Naive thymus-derived CD4-positive, alpha-beta T cell (primary cell): ENCODE results near the gene ZNF428. TPM values are rescaled to one million over a fixed set of nuclear protein-coding genes. Genes with fewer than 3 reads are reported as not detected.

ENCODE experiments used
- ATAC-seq: fragments of 150-1000 bp; cut with Tn5 transposase; 2 replicates; pipeline ENCODE4 v1.10.0; 2021; ENCODE audit warnings: mild to moderate bottlenecking, moderate library complexity
- CTCF ChIA-PET: fragments of 350-600 bp; sonication (Branson Sonifier 250); formaldehyde crosslinking; loops from one replicate; lab custom pipeline; 2021; ENCODE audit warnings: antibody characterized with exemption; lab: Charles Lee
- POLR2A ChIA-PET: fragments of 350-600 bp; sonication (Branson Sonifier 250); formaldehyde crosslinking; loops from one replicate; lab custom pipeline; 2021; ENCODE audit warnings: antibody characterized with exemption, inconsistent platforms; lab: Charles Lee
- DNase-seq, 9 donors: peaks; one replicate each; pipeline versions ENCODE4 v3.0.0 to v3.0.0-alpha.2; 2020 to 2022; ENCODE audit warnings: mixed read lengths in 1 of 9
- H3K27ac ChIP-seq: one replicate; pipeline ENCODE4 v1.7.0; 2013; ENCODE audit warnings: mild to moderate bottlenecking, low read depth, low read length, moderate library complexity
- H3K27me3 ChIP-seq, 2 donors: one replicate each; pipeline ENCODE4 v1.7.0; 2013; ENCODE audit warnings: low read length in 2 of 2, mild to moderate bottlenecking in 2 of 2, moderate library complexity in 2 of 2; ENCODE audit not compliant: control insufficient read depth in 2 of 2, insufficient read depth in 2 of 2
- H3K36me3 ChIP-seq, 3 experiments: 1 replicate in 2 of 3; 2 replicates in 1 of 3; pipeline ENCODE4 v1.7.0; 2013; ENCODE audit warnings: low read length in 3 of 3, mild to moderate bottlenecking in 3 of 3, moderate library complexity in 1 of 3; ENCODE audit not compliant: insufficient read depth in 3 of 3, control insufficient read depth in 2 of 3
- H3K4me1 ChIP-seq, 2 donors: one replicate each; pipeline ENCODE4 v1.7.0; 2013; ENCODE audit warnings: low read length in 2 of 2, mild to moderate bottlenecking in 2 of 2, moderate library complexity in 1 of 2; ENCODE audit not compliant: control insufficient read depth in 2 of 2, insufficient read depth in 2 of 2
- H3K4me3 ChIP-seq: 2 replicates; pipeline ENCODE4 v1.7.0; 2013; ENCODE audit warnings: mild to moderate bottlenecking, low read length
- H3K9me3 ChIP-seq, 3 experiments: 1 replicate in 2 of 3; 2 replicates in 1 of 3; pipeline ENCODE4 v1.7.0; 2013; ENCODE audit warnings: low read length in 3 of 3; ENCODE audit not compliant: control insufficient read depth in 2 of 3
- H3K27ac Mint-ChIP-seq, 9 donors: one replicate each; pipeline ENCODE4 v1.8.0; 2020 to 2022; ENCODE audit warnings: mixed read lengths in 9 of 9, mild to moderate bottlenecking in 8 of 9, moderate library complexity in 5 of 9, inconsistent platforms in 2 of 9
- H3K27me3 Mint-ChIP-seq, 5 donors: one replicate each; pipeline ENCODE4 v1.8.0; 2021 to 2022; ENCODE audit warnings: mixed read lengths in 5 of 5, mild to moderate bottlenecking in 1 of 5
- H3K36me3 Mint-ChIP-seq, 5 donors: one replicate each; pipeline ENCODE4 v1.8.0; 2020 to 2022; ENCODE audit warnings: mixed read lengths in 5 of 5, mild to moderate bottlenecking in 3 of 5, inconsistent platforms in 1 of 5
- H3K4me1 Mint-ChIP-seq, 7 donors: one replicate each; pipeline ENCODE4 v1.8.0; 2020 to 2022; ENCODE audit warnings: mixed read lengths in 7 of 7, mild to moderate bottlenecking in 3 of 7, inconsistent platforms in 1 of 7
- H3K4me3 Mint-ChIP-seq, 10 donors: one replicate each; pipeline ENCODE4 v1.8.0; 2020 to 2022; ENCODE audit warnings: mild to moderate bottlenecking in 10 of 10, mixed read lengths in 10 of 10, moderate library complexity in 6 of 10, inconsistent platforms in 2 of 10
- H3K9me3 Mint-ChIP-seq, 11 donors: one replicate each; pipeline ENCODE4 v1.8.0; 2020 to 2022; ENCODE audit warnings: mixed read lengths in 11 of 11, mild to moderate bottlenecking in 4 of 11, inconsistent platforms in 1 of 11, moderate library complexity in 1 of 11
- intact Hi-C, 2 donors: fragments of 100-400 bp; cut with micrococcal nuclease; formaldehyde crosslinking; loops; one replicate each; pipeline ENCODE4 v1.15.1; 2023
- polyA plus RNA-seq, 2 donors: library from polyadenylated mRNA; unstranded; fragments of 300-500 nt; fragmentation: Illumina TruSeq; gene quantifications; one replicate each; pipeline ENCODE4 v1.2.3, GENCODE V29; 2021
- total RNA-seq, 6 experiments: library from RNA in 5 of 6; stranded (reverse) in 5 of 6; gene quantifications; 1 replicate in 5 of 6; 2 replicates in 1 of 6; pipeline ENCODE4 v1.2.3 and lab custom pipeline; 2021 to 2026

The ZNF428 gene
- total and polyA plus RNA-seq, 7 experiments from 2014 or later, result 13.1 to 29.1 (median 25.5) TPM

DNA sequence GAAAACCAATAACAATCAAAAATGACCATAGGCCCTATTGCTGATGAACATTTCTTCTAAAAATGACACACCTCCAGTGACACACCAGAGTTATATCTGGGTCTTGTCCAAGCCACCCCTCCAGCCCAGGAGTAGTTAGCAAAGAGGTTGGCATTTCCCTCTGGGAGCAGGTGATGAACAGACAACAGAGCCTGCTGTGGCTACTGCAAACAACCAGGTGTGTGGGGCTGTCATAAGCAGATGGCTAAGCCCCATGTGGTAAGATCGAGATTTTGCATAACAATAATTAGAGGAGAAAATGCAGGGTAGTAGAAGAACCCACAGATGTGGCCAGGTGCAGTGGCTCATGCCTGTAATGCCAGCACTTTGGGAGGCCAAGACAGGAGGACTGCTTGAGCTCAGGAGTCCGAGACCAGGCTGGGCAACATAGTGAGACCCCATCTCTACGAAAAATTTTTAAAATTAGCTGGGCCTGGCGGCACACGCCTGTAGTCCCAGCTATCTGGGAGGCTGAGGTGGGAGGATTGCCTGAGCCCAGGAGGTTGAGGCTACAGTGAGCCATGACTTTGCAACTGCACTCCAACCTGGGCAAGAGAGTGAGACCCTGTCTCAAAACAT, 49.1 kb downstream of the ZNF428 start:
- no peaks in the 10 kb centered on the region for H3K27me3 ChIP-seq
- Mint-ChIP-seq H3K4me1 (peaks cover 19 to 54% (median 42%) of the 10 kb centered on the region in 7 donors), H3K27ac (peak overlapping the region in 8 of 9 donors; percentile 21 to 89 (median 64)), H3K36me3 (peaks cover 0 to 18% (median 1%) of the 10 kb centered on the region in 5 donors), H3K4me3 (no peak overlapping the region), H3K9me3 (peaks cover 0 to 1% (median 0%) of the 10 kb centered on the region in 11 donors), H3K27me3 (no peaks in the 10 kb centered on the region)
- H3K4me3 ChIP-seq, result no peak overlapping the region
- H3K9me3 ChIP-seq, result no peaks in the 10 kb centered on the region
- ATAC-seq (no peak), DNase-seq (no peak)
- POLR2A ChIA-PET, result interaction anchor here (1.3 kb wide), 1 partner anchor 38 kb away, joined by 3 read pairs; the partner anchor contains the start of gene ZNF575
- peak overlapping the region; percentile 13 for H3K27ac ChIP-seq
- intact Hi-C loops, result no loop called here
- no peaks in the 10 kb centered on the region for H3K36me3 ChIP-seq
- CTCF ChIA-PET, result interaction anchor here (1.3 kb wide), 1 partner anchor 14 kb away, joined by 5 read pairs; no protein-coding TSS in a partner anchor
- peaks cover 5 to 15% of the 10 kb centered on the region in 2 donors for H3K4me1 ChIP-seq

DNA sequence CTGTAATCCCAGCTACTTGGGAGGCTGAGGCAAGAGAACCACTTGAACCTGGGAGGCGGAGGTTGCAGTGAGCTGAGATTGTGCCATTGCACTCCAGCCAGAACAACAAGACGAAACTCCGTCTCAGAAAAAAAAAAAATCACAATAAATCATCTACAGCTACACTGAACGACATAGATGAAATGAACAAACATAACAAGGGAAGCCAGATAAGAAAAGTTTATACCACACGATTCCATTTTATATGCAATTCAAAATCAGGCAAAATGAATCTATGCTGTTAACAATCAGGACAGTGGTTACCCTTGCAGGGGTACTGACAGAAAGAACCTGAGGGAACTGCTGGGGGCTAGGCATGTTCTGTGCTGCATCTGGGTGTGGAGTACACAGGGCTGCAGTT, 49.8 kb downstream of the ZNF428 start:
- Mint-ChIP-seq H3K27ac (peak overlapping the region in 8 of 9 donors; percentile 16 to 89 (median 46)), H3K4me1 (peaks cover 17 to 54% (median 42%) of the 10 kb centered on the region in 7 donors), H3K4me3 (no peak overlapping the region), H3K36me3 (peaks cover 0 to 18% (median 3%) of the 10 kb centered on the region in 5 donors), H3K27me3 (no peaks in the 10 kb centered on the region), H3K9me3 (no peaks in the 10 kb centered on the region)
- ChIA-PET CTCF (interaction anchor here (1.3 kb wide), 1 partner anchor 14 kb away, joined by 5 read pairs; no protein-coding TSS in a partner anchor), POLR2A (interaction anchor here (1.0 kb wide), 1 partner anchor 15 kb away, joined by 3 read pairs; no protein-coding TSS in a partner anchor)
- DNase-seq (no peak), ATAC-seq (no peak)
- Histone ChIP-seq H3K27me3 (no peaks in the 10 kb centered on the region), H3K36me3 (no peaks in the 10 kb centered on the region), H3K4me1 (peaks cover 3 to 14% of the 10 kb centered on the region in 2 donors), H3K4me3 (no peak overlapping the region), H3K9me3 (no peaks in the 10 kb centered on the region), H3K27ac (no peak overlapping the region)
- intact Hi-C loops, result no loop called here

DNA sequence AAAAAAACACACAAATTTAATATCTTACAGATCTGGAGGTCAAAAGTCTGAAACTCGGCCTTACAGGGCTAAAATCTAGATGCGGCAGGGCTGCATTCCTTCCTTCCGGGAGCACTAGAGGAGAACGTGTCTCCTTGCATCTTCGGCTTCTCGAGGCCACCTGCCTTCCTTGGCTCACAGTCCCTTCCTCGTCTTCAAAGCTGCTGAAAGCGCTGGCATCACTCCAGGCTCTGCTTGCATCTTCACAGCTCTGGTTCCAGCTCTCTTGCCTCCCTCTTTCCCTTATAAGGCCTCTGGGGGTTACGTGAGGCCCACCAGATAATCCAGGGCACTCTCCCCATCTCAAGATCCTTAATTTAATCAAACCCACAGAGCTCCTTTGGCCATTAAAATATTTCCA, 54.6 kb downstream of the ZNF428 start:
- peak overlapping the region in 6 of 10 donors; percentile 38 to 85 (median 52) for H3K4me3 Mint-ChIP-seq
- no peak for DNase-seq
- POLR2A ChIA-PET, result interaction anchor here (0.9 to 1.7 kb wide), 5 partner anchors 10 to 55 kb away, joined by 3 to 6 read pairs (median 5); partner anchors contain the start of genes IRGQ, XRCC1, ZNF428 and ZNF575
- H3K27me3 ChIP-seq, result no peaks in the 10 kb centered on the region
- no peak overlapping the region for H3K27ac ChIP-seq
- peak overlapping the region; percentile 69 to 99 (median 95) for H3K27ac Mint-ChIP-seq
- no peaks in the 10 kb centered on the region for H3K9me3 Mint-ChIP-seq
- H3K36me3 Mint-ChIP-seq, result peaks cover 0 to 31% (median 5%) of the 10 kb centered on the region in 5 donors
- intact Hi-C loops, result no loop called here
- peaks cover 33 to 40% of the 10 kb centered on the region in 2 donors for H3K4me1 ChIP-seq
- H3K9me3 ChIP-seq, result no peaks in the 10 kb centered on the region
- no peak for ATAC-seq
- H3K27me3 Mint-ChIP-seq, result no peaks in the 10 kb centered on the region
- peaks cover 0 to 15% (median 0%) of the 10 kb centered on the region in 3 experiments for H3K36me3 ChIP-seq
- H3K4me3 ChIP-seq, result no peak overlapping the region
- peaks cover 33 to 64% (median 60%) of the 10 kb centered on the region in 7 donors for H3K4me1 Mint-ChIP-seq
- CTCF ChIA-PET, result interaction anchor here (0.8 to 1.8 kb wide), 3 partner anchors 10 to 40 kb away, joined by 3 to 8 read pairs (median 3); partner anchors contain the start of gene XRCC1

DNA sequence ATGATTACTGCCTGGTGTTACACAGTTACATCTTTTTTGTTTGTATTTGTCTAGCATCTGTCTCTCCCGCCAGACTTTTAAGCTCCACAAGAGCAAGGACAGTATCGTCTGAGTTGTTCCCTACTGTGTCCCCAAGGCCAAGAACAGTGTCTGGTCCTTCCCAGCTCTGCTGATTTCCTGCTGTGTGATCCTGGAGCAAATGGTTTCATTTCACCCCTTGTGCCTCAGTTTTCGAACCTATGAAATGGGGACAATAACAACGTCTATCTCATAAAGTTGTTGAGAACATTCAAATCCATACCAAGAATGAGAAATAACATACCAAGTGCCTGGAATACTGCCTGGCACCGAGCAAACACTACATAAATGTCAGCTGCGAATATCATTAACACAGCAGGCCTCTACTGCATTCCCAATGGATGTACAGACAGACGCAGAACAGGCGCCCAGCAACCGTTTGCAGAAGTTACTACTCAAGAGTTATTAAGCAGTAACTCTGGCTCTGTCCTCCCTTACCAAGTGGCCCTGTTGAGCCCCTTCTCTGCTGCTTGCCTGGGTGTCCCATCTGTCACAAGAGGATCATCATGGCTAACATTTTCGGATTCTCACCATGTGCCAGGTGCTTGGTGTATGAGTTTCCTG, 55.5 kb downstream of the ZNF428 start:
- peak overlapping the region; percentile 75 to 99 (median 96) for H3K27ac Mint-ChIP-seq
- CTCF ChIA-PET, result interaction anchor here (2.2 kb wide), 1 partner anchor 31 kb away, joined by 8 read pairs; no protein-coding TSS in a partner anchor
- intact Hi-C loops, result loop anchor here in 1 of 2 donors (2.0 kb wide), 1 partner anchor 31 kb away; the partner anchor contains the start of gene ZNF575

DNA sequence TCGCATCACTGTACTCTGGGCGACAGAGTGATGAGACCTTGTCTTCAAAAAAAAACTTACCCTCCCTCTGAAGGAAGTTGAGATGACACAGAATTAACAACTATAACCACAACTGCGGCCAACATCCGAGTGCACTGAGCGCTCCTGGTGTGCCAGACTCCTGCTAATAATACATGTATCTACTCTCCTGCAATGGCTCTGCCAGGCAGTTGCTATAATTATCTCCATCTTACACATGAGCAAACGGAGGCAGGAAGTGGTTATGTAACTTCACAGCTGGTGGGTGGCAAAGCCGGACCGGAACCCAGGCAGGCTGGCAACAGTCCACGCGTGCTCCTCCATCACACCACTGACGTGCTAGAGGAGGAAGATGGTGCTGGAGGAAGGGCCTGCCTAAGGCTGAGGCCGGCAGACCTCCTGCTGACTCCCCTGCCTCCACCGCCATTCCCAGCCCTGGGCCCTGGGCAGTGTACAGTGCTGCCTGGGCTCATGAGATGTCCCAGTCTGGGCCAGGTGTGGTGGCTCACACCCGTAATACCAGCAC, 56.7 kb downstream of the ZNF428 start:
- ATAC-seq, result peak; percentile 91
- peak overlapping the region; percentile 63 to 97 (median 87) for H3K4me3 Mint-ChIP-seq
- ChIA-PET CTCF (interaction anchor here (1.1 to 2.2 kb wide), 2 partner anchors 22 to 32 kb away, joined by 4 to 8 read pairs; no protein-coding TSS in a partner anchor), POLR2A (interaction anchor here (1.1 to 5.8 kb wide), 4 partner anchors 12 to 33 kb away, joined by 3 to 46 read pairs (median 14); partner anchors contain the start of genes IRGQ, PINLYP, XRCC1 and ZNF575)
- H3K9me3 ChIP-seq, result no peaks in the 10 kb centered on the region
- peak overlapping the region; percentile 32 for H3K4me3 ChIP-seq
- peaks cover 0 to 19% (median 0%) of the 10 kb centered on the region in 3 experiments for H3K36me3 ChIP-seq
- intact Hi-C loops, result loop anchor here (1.0 to 2.0 kb wide), 4 partner anchors 13 to 34 kb away; partner anchors contain the start of genes PINLYP (in 2 of the 2), XRCC1 (in 2 of the 2), ZNF575 (in 2 of the 2) and IRGQ (in 1 of the 2)
- DNase-seq, result peak; percentile 43 to 83 (median 75)
- no peaks in the 10 kb centered on the region for H3K27me3 Mint-ChIP-seq
- peaks cover 0 to 31% (median 9%) of the 10 kb centered on the region in 5 donors for H3K36me3 Mint-ChIP-seq
- H3K27ac ChIP-seq, result peak overlapping the region; percentile 79
- H3K27me3 ChIP-seq, result no peaks in the 10 kb centered on the region
- no peaks in the 10 kb centered on the region for H3K9me3 Mint-ChIP-seq
- H3K4me1 ChIP-seq, result peaks cover 31 to 40% of the 10 kb centered on the region in 2 donors
- peak overlapping the region; percentile 75 to 99 (median 96) for H3K27ac Mint-ChIP-seq
- H3K4me1 Mint-ChIP-seq, result peaks cover 33 to 65% (median 63%) of the 10 kb centered on the region in 7 donors

More for the DNA sequence above, 55.5 kb downstream of the ZNF428 start:
- H3K4me3 ChIP-seq, result no peak overlapping the region
- ATAC-seq (no peak), DNase-seq (no peak)
- H3K27ac ChIP-seq, result peak overlapping the region; percentile 79
- Mint-ChIP-seq H3K36me3 (peaks cover 0 to 31% (median 9%) of the 10 kb centered on the region in 5 donors), H3K4me1 (peaks cover 33 to 65% (median 59%) of the 10 kb centered on the region in 7 donors), H3K27me3 (no peaks in the 10 kb centered on the region), H3K4me3 (peak overlapping the region; percentile 1 to 97 (median 82)), H3K9me3 (no peaks in the 10 kb centered on the region)
- peaks cover 0 to 15% (median 0%) of the 10 kb centered on the region in 3 experiments for H3K36me3 ChIP-seq
- peaks cover 31 to 40% of the 10 kb centered on the region in 2 donors for H3K4me1 ChIP-seq
- no peaks in the 10 kb centered on the region for H3K9me3 ChIP-seq
- POLR2A ChIA-PET, result interaction anchor here (0.6 to 5.8 kb wide), 6 partner anchors 9 to 32 kb away, joined by 3 to 46 read pairs (median 8); partner anchors contain the start of genes IRGQ, PINLYP, XRCC1 and ZNF575
- no peaks in the 10 kb centered on the region for H3K27me3 ChIP-seq
